H1 (cell line): ENCODE results near the gene MEIOB. TPM values are rescaled to one million over a fixed set of nuclear protein-coding genes. Genes with fewer than 3 reads are reported as not detected.

Experiments used
- CHD7 ChIP-seq: fragments of 300-600 bp; sonication (generic); IDR thresholded peaks from 2 replicates; pipeline ENCODE4 v1.7.1; 2012; ENCODE audit warnings: low read length, moderate library complexity, mild to moderate bottlenecking, inconsistent platforms; ENCODE audit not compliant: insufficient replicate concordance
- CREB1 ChIP-seq: IDR thresholded peaks from 2 replicates; pipeline ENCODE4 v1.6.1; 2012; ENCODE audit warnings: inconsistent platforms
- KDM1A ChIP-seq: fragments of 200-600, 300-600 bp; sonication (generic); IDR thresholded peaks from 2 replicates; pipeline ENCODE4 v1.7.1; 2016; ENCODE audit warnings: mild to moderate bottlenecking, low read length, borderline replicate concordance
- NRF1 ChIP-seq: IDR thresholded peaks from 2 replicates; pipeline ENCODE4 v1.6.1; 2011; ENCODE audit warnings: mild to moderate bottlenecking, low read depth, low read length, improper control_type of control experiment
- RBBP5 ChIP-seq: IDR thresholded peaks from 2 replicates; pipeline ENCODE4 v1.7.1; 2012; ENCODE audit warnings: low read depth, mild to moderate bottlenecking, inconsistent platforms, low read length, moderate library complexity, borderline replicate concordance
- TAF1 ChIP-seq: IDR thresholded peaks from 2 replicates; pipeline ENCODE4 v1.6.1; 2011; ENCODE audit warnings: mild to moderate bottlenecking, low read depth, low read length
- TBP ChIP-seq: IDR thresholded peaks from 2 replicates; pipeline ENCODE4 v1.6.1; 2011; ENCODE audit warnings: low read depth, low read length, improper control_type of control experiment
- polyA plus RNA-seq, 7 experiments: library from polyadenylated mRNA; depleted of rRNA in 3 of 7; stranded (reverse) in 5 of 7; unstranded in 2 of 7; fragments of >200 nt in 5 of 7; fragments of 200-250 nt in 2 of 7; gene quantifications; 1 replicate in 5 of 7; 2 replicates in 1 of 7; 4 replicates in 1 of 7; pipeline versions ENCODE4 v1.2.1 to v1.2.3, GENCODE V29; 2011 to 2013; ENCODE audit warnings: missing spikeins in 2 of 7, mixed read lengths in 2 of 7
- total RNA-seq: library from RNA; stranded (reverse); fragmentation: NEBNext Ultra II Directional; extraction: Animal tissue kit (Norgen Biotek cat#: 25700); gene quantifications from 2 replicates; pipeline ENCODE4 v1.2.1, GENCODE V29; 2021
- TF ChIP-seq, protein P1 (sequence below): IDR thresholded peaks from 2 replicates; pipeline ENCODE4 v1.6.1; 2011; ENCODE audit warnings: low read length, improper control_type of control experiment
- TF ChIP-seq, protein P2 (sequence below): IDR thresholded peaks from 2 replicates; pipeline ENCODE4 v1.6.1; 2012; ENCODE audit warnings: inconsistent platforms

The MEIOB gene
- total and polyA plus RNA-seq, 2 of the 8 experiments (the other 6 are each of a cell fraction or from before 2014, with no cell fraction given) = 0.63 to 1.1 TPM

DNA sequence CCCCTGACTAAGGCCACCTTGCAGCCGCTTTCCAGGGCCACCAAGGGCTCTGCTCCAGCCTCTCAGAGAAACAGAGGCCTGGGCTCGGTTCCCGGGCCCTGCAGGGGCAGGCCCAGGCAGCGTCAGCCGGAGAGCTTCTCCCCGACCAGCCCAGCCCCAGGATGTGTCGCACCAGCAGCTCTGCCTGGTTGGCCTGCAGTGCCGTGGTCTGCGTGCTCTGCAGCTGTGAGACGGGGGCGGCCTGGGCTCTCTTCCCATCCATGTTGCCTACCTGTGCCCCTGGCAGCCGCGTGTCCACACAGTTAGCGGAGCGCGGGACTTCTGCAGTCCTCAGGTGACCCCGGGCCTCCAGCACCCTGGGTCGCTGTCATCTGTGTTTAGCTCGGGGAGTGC, 83.3 kb downstream of the MEIOB start (continued):
- TF ChIP-seq NRF1 (no peak), TBP (no peak), RBBP5 (no peak), KDM1A (no peak), TAF1 (no peak), CHD7 (no peak), CREB1 (no peak)
- TF ChIP-seq, protein P1, sequence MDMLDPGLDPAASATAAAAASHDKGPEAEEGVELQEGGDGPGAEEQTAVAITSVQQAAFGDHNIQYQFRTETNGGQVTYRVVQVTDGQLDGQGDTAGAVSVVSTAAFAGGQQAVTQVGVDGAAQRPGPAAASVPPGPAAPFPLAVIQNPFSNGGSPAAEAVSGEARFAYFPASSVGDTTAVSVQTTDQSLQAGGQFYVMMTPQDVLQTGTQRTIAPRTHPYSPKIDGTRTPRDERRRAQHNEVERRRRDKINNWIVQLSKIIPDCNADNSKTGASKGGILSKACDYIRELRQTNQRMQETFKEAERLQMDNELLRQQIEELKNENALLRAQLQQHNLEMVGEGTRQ = no peak
- TF ChIP-seq, protein P2, sequence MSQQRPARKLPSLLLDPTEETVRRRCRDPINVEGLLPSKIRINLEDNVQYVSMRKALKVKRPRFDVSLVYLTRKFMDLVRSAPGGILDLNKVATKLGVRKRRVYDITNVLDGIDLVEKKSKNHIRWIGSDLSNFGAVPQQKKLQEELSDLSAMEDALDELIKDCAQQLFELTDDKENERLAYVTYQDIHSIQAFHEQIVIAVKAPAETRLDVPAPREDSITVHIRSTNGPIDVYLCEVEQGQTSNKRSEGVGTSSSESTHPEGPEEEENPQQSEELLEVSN = no peak
